Lower leg skin (tissue), 4 donors: Measurements from ENCODE around the gene EGR1. TPM values are rescaled to one million over a fixed set of nuclear protein-coding genes. Genes with fewer than 3 reads are reported as not detected.
"Not testable (repeated sequence)": the region's sequence is repeated elsewhere in the genome, so short reads cannot be mapped to it uniquely, and the experiment has no call there.

Experiments
- DNase-seq, 2 donors: peaks; one replicate each; pipeline ENCODE4 v3.0.0-alpha.2; 2019; ENCODE audit warnings: low spot score in 2 of 2
- H3K4me3 ChIP-seq: fragments of 200-600 bp; sonication (generic); 2 replicates; pipeline ENCODE4 v1.5.1; 2017; ENCODE audit warnings: mild to moderate bottlenecking, low read depth; ENCODE audit not compliant: poor library complexity, severe bottlenecking
- POLR2A ChIP-seq, 2 donors: fragments of 450-650 bp; IDR thresholded peaks; one replicate each; pipeline ENCODE4 v1.6.1; 2016 to 2017; ENCODE audit warnings: antibody characterized with exemption in 2 of 2, mild to moderate bottlenecking in 1 of 2, moderate library complexity in 1 of 2
- WGBS, 2 donors: methylation state at CpG; one replicate each; pipeline ENCODE4 v1.1.5; 2018; 5-methylcytosine and 5-hydroxymethylcytosine counted together
- intact Hi-C: fragments of 100-400 bp; cut with DNase I; formaldehyde crosslinking; loops from one replicate; pipeline ENCODE4 v1.15.0; 2023; ENCODE audit warnings: low total_unique reads
- total RNA-seq, 4 donors: library from RNA; depleted of rRNA; stranded (reverse); fragments of >200 nt; gene quantifications; one replicate each; pipeline ENCODE4 v1.1.0, GENCODE V29; 2016
- TF ChIP-seq, protein P1 (sequence below), 3 donors: fragments of 450-650 bp; IDR thresholded peaks; one replicate each; pipeline ENCODE4 v1.5.1; 2016; ENCODE audit warnings: antibody characterized with exemption in 3 of 3, mild to moderate bottlenecking in 3 of 3, moderate library complexity in 2 of 3

Gene EGR1
- total RNA-seq, 4 donors from 2014 or later = 37.5 to 110 (median 47.8) TPM

- no peak for DNase-seq
- intact Hi-C loops = no loop called here
- H3K4me3 ChIP-seq = no peak overlapping the region
- TF ChIP-seq, protein P1, sequence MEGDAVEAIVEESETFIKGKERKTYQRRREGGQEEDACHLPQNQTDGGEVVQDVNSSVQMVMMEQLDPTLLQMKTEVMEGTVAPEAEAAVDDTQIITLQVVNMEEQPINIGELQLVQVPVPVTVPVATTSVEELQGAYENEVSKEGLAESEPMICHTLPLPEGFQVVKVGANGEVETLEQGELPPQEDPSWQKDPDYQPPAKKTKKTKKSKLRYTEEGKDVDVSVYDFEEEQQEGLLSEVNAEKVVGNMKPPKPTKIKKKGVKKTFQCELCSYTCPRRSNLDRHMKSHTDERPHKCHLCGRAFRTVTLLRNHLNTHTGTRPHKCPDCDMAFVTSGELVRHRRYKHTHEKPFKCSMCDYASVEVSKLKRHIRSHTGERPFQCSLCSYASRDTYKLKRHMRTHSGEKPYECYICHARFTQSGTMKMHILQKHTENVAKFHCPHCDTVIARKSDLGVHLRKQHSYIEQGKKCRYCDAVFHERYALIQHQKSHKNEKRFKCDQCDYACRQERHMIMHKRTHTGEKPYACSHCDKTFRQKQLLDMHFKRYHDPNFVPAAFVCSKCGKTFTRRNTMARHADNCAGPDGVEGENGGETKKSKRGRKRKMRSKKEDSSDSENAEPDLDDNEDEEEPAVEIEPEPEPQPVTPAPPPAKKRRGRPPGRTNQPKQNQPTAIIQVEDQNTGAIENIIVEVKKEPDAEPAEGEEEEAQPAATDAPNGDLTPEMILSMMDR (IDR thresholded peaks at IDR 0.05) = no peak
- no peak for TF ChIP-seq POLR2A (IDR thresholded peaks at IDR 0.05)
- WGBS, 2 donors = 49 to 52% methylated on average over 3 of the region's 3 CpGs
Observed at GRCh38 chr5:138470322-138471051, 5.2 kb downstream of the EGR1 start.

DNA sequence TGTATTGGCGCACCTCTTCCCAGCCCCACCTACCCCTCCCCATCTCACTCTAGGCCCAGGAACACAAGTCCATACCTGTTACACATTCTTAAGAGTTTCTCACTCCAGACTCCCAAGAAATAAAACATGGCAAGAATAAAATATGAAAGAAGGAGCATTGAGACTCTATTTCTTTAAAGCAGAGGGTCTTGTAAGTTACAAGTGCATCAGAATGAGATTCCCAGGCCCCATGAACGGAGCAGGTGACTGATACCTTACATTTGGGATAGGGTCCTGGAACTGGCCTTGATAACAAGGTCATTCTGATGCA lies 5.7 kb downstream of the EGR1 start:
- intact Hi-C loops = no loop called here
- DNase-seq = no peak
- 65 to 69% methylated on average over 2 of the region's 2 CpGs for WGBS, 2 donors
- TF ChIP-seq, protein P1 (IDR thresholded peaks at IDR 0.05) = no peak
- TF ChIP-seq POLR2A (IDR thresholded peaks at IDR 0.05) = no peak
- no peak overlapping the region for H3K4me3 ChIP-seq

DNA sequence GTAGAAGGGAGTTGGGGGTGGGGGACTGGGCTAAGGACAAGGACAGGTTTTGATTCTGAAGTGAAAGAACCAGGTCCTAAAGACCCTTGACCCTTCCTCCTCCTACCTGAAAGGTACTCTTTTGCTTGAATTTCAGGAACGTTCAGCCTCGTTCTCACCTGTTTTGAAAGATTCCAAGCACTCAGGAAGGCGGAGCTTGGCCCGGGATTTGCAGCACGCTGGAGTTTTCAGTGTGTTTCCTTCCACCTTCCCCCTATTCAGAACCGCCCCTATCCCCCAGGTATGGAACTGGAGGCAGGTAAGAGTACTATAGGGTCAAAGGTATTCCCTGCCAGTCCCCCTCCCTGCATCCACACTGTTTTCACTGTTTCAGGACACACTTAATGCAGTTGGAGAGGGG lies 7.1 kb downstream of the EGR1 start:
- DNase-seq = no peak
- intact Hi-C loops = no loop called here
- no peak overlapping the region for H3K4me3 ChIP-seq
- no peak for TF ChIP-seq POLR2A (IDR thresholded peaks at IDR 0.05)
- TF ChIP-seq, protein P1 (IDR thresholded peaks at IDR 0.05) = no peak
- WGBS, 2 donors = 34 to 36% methylated on average over 6 of the region's 6 CpGs

DNA sequence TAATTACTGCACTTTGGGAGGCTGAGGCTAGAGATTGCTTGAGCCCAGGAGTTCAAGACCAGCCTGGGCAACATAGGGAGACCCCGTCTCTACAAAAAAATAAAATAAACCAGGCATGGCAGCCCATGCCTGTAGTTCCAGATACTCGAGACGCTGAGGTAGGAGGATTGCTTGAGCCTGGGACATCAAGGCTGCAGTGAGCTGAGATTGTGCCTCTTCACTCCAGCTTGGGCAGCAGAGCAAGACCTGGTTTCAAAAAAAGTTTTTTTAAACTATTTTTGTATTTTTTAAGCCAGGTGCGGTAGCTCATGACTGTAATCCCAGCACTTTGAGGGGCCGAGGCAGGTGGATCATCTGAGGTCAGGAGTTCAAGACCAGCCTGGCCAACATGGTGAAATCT lies 7.9 kb downstream of the EGR1 start:
- H3K4me3 ChIP-seq, intact Hi-C loops, DNase-seq: not testable (repeated sequence)
- whole genome bisulfite sequencing, 2 donors = 94 to 96% methylated on average over 5 of the region's 5 CpGs

DNA sequence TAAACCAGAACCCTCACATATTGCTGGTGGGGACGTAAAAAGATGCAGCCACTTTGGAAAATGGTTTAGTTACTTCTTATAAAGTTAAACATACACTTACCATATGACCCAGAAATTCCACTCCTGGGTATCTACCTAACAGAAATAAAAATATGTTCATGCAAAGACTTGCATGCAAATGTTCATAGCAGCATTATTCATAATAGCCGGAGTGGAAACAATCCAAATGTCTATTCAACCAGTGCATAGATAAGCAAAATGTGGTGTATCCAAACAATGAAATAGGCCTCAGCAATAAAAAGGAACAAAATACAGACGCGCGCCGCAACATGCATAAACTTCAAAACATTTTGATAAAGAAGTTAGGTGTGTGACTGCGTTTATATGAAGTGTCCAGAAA lies 11.6 kb downstream of the EGR1 start:
- DNase-seq = no peak
- WGBS, 2 donors = 55 to 61% methylated on average over 7 of the region's 7 CpGs
- no peak for TF ChIP-seq POLR2A (IDR thresholded peaks at IDR 0.05)
- TF ChIP-seq, protein P1 (IDR thresholded peaks at IDR 0.05) = no peak
- intact Hi-C loops = no loop called here
- no peak overlapping the region for H3K4me3 ChIP-seq

- intact Hi-C loops = no loop called here
- WGBS, 2 donors = 33 to 40% methylated on average over 4 of the region's 4 CpGs
- DNase-seq = no peak
- no peak for TF ChIP-seq POLR2A (IDR thresholded peaks at IDR 0.05)
- TF ChIP-seq, protein P1 (IDR thresholded peaks at IDR 0.05) = no peak
- H3K4me3 ChIP-seq = no peak overlapping the region
Observed at GRCh38 chr5:138482638-138483037, 17.4 kb downstream of the EGR1 start.
